ENCODE data around the gene PDGFC.

PDGFC gene

DNA sequence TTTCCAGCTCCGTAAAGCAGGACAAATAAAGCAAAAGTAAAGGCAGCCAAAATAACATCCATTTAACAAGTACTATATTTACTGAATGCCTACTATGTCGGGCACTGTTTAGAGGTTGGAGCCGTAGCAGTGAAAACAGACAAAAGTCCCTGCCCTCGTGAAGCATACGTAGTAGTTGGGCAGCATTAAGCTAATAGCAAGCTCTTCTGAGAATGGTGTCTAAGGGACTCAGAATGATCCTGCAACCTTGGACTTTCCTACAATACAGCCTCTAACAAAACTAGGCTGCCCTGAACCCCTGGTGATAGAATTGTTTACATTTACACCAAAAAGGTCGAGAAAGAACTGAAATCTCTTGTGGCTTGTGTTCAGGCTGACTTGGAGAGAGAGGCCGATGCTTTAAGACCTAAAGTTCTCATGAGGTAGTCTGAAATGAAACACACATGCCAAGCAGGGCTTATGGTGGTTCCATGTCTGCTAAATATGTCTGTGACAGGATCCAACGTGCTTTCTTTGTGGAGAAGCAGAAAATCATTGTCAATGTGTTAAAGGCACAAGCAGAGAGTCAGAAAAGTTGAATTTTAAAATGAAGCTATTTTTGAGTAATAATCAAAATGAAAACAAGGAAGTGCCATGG is 898 bp upstream of the PDGFC start:
- DNase-seq (ENCODE audit: low read depth): no peak

DNA sequence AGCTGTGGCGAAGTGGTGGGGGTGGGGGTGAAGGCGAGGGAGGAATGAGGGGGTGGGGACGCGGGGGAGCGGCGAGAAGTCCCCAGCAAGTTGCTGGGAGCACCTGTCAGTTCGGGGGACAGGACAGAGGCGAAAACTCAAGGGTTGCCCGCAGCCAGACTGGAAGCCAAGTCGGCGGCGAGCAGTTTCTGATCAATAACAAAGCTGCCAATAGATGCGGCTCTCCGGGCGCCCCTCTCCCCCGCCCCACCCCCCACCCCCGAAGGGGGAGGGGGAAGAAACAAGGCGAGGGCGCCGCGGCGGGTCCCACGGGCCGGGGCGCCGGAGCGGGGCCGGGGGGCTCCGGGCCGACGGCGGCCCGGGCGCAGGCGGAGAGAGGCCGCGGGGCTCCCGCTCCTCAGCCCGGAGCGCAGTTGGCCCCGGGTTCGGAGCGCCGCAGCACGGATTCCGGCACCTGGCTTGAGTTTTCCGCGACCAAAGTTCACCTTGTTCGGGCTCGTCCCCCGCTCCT is 379 bp downstream of the PDGFC start:
- no peak for DNase-seq (ENCODE audit: low read depth)

DNA sequence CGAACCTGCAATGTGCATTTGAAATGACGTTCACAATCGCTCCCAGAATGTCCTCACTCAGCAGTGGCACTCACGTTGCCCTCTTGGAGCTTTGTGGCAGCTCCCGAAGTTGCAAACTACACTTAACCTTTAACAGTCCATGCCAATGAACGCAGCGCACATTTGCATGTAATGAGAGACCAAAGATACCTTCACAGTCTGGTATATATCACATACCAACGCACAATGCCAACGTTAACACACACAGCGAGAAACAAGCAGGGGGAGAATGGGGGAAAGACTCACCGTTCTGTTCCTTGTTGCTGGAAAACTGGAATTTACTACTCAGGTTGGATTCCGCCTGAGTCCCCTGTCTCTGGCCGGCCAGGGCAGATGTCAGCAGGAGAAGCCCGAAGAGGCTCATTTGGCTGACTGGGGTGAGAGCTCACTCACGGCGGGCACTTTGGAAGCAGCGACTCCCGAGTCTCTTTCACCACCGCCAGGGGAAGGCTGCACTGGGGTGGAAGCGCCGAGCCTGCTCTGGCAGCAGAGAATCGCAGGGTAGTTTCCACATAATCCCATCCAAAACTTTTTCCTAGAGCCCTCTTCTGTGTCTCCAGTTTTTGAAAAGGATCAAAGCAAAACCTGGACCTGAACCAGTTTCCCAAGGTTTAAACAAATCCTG is 966 bp downstream of the PDGFC start:
- DNase-seq (ENCODE audit: low read depth): no peak

DNA sequence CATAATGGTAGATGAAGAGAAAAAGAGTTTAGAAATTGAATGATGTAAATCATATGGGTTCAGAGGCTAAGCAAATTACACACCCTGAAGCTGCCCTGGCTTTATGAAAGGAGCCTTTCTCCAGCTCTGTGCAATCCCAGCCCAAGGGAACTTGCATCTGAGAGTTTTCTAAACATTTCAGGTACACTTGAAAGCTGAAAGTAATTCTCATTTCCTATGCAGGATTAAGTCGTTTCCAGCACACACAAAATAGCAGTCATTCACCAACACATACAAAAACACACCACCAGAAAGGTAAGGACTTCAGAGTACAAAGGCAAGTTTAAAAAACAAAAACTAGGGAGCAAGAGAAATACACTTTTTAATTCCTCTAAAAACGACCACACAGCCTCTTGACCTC is 1.7 kb downstream of the PDGFC start:
- no peak for DNase-seq (ENCODE audit: low read depth)

DNA sequence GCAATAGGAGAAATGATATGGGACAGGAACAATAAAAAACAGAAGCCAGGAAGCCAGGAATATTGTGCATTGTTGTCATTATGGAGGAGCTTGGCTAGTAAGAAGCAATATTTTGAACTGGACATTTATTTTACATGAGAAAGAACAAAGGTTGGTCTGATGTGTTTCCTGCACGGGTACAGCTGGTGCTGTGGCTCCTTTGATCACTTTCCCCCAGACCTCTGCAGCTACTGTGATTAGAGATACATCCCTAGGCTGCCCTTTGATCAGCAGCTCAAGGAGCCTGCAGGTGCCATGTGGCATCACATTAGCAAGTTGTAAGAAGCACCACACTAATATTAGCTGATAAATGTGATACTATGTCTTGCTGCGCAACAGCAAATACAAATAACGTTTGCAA is 2.5 kb downstream of the PDGFC start:
- no peak for DNase-seq (ENCODE audit: low read depth)

DNA sequence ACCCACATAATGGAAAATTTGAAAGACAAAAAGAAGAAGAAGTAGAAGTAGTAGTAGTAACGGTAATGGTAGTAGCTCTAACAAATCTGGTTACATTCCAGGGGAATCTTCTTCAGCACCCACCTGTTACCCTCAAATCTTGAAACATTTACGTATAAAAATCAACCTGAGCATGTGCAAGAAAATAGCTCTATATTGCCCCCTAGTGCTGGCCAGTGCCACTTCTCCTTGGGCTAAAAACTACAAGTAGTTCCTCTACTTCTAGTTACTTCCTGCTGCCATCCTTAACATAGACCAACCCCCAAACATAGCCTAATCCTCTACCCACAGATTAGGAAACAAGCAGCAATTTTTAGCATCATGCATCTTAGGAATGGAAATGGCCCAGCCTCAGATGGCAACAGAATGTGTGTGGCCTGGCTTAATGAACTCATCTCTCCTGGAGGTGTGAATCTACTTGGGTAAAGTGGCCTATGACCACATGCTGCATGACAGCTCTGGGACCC is 3.1 kb downstream of the PDGFC start:
- no peak for DNase-seq (ENCODE audit: low read depth)

DNA sequence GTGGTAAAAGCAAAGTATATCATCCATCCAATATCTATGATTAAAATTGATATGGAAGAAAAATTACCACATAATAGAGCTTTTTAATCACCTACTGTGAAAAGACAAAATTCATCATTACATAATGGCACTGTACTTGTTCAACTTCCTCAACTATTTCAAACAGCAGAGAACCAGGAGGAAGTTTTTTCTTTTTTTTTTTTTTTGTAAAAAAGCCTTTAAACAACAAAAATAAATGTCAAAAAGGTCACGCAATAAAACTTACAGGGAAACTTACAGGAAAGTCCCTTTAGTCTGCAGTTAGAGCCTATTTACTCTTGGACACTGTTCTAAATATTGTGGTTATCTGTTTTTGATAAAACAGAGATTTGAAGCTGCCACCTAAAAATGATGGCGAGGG is 4.8 kb downstream of the PDGFC start:
- DNase-seq (ENCODE audit: low read depth): no peak

DNA sequence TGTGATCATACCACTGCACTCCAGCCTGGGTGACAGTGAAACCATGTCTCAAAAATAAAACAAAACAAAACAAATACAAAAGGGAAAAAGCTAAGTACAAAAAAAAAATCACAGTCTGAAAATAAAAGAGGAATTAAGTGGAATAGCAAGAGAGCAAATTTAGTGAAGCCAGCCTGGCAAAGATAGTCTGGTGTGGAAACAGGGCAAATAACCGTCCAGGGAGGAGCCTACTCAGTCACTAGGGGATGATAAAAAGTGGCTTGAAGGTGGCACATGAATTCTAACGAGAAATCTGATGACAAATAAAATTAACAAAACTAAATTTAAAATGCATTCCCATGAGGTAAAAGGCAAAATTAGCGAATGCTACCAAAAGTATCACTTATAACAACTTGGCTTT is 8.2 kb downstream of the PDGFC start:
- no peak for DNase-seq (ENCODE audit: low read depth)

DNA sequence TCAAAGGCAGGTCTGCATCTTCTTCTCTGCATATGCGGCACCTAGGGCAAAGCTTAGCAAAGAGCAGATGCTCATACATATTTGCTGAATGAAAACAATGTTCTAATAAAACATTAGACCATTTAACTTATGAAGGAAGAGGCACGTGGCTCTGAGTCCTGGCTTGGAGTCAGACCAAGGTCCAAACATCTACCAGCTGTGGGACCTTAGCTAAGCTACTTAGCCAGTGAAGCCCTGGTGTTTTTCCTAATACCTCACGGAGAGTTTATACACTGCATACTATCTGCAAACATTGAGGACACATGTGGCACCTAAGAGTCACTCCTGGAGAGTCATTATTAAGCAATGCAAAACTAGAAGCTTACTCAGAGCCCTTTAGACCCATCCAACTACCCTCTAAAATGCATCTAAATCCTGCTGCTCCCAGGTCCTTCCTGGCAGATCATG is 9.0 kb downstream of the PDGFC start:
- DNase-seq (ENCODE audit: low read depth): no peak

DNA sequence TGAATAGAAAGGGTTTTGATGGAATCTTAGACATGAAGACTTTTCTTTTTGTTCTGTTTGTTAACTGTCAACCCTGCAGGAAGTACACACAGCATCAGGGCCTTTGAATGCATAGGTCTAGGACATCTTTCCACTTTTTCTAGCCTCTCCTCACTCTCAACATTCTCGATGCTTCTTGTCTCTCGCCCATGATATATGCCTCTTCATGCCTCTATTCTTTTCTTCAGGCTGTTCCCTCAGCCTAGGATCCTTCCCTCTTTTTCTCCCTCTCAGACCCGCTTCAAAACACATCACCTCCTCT is 9.6 kb downstream of the PDGFC start:
- no peak for DNase-seq (ENCODE audit: low read depth)

DNA sequence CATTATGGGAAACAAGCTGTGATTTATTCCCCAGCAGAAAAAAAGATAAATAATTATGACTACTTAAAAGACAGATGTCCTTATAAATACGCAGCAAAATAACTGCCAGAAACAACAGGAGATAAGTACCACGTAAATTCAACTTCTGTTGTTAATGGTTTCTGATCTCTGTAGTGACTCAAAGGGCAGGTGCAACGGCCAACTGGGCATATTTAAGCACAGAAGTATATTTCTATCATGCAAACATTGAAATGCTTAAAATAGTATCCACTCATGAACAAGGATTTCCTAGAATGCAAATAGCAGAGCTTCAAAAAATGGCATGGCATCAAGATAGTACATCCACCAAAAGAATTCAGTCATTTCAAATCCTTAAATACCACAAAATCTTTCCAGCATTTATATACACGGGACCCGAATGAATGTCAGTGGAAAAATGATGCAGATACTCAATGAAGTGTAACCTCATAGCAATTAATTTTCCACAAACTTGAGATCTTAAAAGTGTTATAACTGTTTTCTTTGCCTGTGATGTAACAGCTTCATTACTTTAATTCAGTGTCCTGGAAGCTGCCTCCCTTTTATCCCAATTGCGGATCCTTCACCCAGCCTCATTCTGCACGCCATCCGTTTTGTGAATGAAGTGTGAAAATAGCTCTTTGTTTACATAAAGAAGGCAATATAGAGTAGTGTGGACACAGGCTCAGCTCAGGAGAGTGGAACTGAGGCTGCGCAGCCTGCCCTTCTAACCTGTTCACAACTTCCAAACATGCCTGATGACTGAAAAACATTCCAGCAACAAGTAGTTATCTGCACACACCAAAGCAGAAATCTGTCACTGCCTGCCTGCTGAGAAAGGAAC is 10.2 kb downstream of the PDGFC start:
- DNase-seq (ENCODE audit: low read depth): no peak

DNA sequence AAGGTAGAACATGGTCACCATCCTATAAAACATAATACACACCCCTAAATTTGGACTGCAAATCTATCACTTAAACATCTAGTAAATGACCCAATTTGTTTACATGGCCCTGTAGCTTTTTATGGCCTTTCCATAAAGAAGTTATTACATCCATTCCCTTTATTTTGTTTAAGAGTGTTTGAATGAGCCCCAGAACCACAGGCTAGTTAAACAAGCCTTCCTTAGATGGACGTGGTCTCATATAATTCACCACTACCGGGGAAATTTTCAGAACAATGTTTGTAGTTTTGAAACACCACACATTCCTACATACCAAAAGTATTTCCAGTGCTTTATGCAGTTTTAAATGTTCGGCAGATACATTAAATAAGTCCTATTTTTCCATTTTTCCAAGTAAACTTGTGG is 12.3 kb downstream of the PDGFC start:
- DNase-seq (ENCODE audit: low read depth): no peak

DNA sequence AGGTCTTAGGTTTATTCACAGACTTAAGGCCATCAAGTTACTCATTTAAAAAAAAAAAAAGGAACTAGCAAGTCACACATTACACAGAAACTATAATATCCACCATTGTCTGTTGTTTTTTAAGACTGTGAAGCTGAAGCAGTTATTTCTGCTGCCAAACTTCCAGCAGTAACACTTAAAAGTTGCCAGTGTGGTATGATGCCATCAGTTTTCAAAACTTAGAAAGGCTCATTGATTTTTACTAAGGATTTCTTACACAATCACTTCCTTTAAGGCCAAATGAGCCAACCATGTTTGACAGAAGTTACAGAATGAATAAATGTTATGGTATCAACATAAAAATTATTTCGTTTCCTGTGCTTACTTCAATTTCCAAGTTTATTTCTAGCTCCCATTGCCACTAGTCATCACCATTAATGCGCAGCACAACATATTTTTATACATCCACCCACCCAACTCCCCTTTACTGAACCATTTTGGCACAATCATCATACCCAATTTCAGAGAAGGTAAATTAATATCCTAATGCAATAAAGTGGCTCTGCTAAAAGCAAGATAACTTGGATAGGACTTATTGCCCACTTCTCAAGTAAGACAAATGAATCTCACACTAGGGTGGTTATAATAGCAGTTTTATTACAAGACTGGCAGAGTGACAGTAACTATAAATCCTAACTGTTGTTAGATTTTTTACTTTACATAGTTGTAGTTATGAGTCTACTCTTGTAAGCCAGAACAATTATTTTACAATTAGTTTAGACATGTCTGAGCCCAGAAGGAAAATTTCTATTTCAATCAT is 13.1 kb downstream of the PDGFC start:
- DNase-seq (ENCODE audit: low read depth): no peak

DNA sequence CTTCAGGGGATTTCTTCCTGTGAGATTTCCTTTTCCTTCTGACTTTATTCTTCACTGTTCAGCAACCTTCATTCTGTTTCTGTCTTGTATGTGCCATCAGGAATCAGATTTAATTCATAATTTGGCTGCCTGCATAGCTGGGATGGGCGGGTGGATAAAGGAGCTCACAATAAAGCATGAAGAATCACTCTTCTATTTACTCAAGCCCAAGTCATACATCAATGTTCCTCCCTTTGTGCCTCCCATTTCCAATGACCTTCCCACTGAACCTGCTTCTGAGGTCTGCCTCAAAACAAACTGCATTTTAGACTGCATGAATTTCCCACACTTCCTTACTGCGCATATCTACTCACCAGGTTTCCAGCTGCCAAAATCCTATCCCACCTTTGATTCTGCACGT is 14.0 kb downstream of the PDGFC start:
- no peak for DNase-seq (ENCODE audit: low read depth)

DNA sequence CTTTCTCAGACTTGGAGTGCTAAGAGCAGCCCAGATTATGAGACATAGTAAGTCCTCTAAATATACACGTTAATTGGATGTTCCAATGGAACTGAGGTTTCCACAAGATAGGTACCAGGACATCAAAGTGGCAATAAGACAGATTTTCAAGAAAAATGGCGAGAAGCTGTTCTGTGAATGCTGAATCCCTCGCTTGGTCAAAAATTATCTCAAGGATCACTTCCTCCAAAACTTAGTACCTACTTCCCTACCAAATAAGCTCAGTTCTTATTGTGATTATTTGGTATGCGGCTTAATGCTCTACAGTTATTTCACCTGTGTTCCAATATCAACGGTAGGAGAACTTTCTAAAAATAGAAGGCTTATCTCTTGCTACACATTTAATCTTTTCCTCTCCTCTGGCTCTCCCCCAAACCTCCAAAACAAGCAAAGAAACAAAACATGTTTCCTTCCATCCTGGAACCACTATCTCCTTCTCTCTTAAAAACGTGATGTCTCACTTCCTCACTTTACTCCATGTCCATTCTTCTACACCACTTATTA is 14.7 kb downstream of the PDGFC start:
- DNase-seq (ENCODE audit: low read depth): no peak

DNA sequence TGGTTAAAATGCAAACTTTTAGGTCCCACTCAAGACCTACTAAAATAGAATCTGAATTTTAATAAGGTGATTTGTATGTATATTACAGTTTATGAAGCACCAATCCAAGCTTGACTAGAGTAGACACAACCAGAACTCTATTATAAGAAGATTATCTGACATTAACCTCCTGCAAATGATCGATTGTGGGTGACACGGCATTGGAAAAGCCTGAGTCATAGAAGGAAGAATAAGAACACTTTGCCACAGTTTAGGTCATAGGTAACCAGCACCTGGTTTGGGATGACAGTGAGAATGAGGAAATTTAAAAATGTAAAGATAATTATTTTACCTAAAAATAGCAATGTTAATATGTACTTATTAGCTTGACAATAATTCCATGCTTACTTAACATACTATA is 15.2 kb downstream of the PDGFC start:
- DNase-seq (ENCODE audit: low read depth): no peak

DNA sequence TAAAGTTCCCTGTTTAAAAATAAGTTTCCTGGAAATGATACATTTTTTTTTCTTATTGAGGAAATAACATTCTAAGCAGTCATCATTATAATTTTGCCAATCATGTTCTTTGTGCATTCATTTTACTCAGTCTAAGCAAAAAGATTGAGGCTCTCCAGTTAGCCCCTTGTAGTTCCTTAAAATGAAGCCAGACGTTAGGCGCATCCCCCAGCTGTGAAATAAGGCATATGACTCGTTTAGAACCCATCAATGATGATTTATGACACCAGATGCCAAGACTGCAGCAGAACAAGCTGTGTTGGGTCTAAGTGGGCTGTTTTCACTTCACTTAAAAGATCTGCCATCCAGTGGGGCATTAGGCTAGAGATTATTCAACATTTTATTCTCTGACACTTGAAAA is 17.0 kb downstream of the PDGFC start:
- DNase-seq (ENCODE audit: low read depth): no peak

DNA sequence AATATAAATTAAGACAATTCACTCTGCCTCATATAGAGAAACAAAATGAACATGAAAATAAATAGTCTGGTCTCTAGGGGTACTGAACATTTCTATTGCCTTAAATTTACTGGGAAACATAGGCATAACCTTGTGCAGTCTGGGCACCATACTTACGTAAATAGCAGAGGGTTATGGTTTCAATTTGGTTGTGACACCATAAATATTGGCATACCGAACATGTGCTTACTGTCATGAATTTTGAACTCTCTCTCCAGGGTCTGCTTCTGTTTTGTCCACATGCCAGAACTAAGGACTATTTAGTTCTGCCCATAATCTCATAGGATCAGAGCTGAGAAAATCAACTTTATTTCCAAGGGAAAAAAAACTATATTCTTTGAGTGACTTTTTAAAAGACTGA is 17.6 kb downstream of the PDGFC start:
- DNase-seq (ENCODE audit: low read depth): no peak

DNA sequence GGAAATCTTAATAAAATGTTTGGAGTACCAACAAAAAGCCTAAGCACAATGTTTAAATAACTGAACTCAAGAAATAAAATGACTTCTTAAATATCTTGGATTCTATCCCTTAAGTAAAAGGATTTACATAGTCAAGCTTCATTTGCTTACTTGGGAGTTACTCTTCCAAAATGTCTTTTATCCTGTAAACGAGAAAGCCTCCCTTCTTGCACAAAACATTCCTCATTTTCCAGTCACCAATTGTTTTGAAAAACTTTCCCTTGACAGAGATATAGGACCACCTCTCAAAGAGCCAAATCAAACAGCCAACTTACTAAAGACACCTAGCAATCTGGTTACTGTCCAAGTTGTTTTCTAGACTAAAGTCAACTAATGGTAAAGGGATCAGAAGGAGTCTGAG is 18.6 kb downstream of the PDGFC start:
- DNase-seq (ENCODE audit: low read depth): no peak

DNA sequence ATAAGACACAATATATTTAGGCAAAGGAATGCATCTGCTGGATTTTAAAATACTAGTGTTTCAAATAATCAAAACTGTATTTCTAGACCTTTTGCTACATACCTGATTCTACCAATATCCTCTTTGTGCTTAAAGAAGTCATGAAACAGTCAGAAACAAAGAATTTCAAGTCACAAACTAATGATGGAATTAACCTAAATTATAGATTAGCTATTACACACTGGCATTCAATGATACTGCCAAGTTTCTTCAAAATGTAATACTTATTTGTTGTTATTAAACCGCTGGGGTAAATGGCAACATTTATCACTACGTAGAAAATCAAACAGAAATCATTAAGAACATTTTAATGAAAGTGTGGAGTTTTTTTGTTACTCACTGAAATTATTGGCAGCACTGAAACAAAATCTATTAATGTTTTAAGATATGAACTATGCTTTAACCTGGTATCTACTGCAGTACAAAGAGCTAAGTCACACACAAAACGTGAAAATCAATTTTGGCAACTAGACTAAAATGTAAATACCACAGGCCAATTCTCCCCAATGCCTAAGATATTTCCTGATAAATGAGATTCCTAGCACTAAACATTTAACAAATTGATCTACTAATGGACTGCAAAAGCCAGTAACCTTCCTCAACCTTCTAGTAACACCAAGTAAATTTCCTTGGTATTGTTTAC is 19.4 kb downstream of the PDGFC start:
- DNase-seq (ENCODE audit: low read depth): no peak

DNA sequence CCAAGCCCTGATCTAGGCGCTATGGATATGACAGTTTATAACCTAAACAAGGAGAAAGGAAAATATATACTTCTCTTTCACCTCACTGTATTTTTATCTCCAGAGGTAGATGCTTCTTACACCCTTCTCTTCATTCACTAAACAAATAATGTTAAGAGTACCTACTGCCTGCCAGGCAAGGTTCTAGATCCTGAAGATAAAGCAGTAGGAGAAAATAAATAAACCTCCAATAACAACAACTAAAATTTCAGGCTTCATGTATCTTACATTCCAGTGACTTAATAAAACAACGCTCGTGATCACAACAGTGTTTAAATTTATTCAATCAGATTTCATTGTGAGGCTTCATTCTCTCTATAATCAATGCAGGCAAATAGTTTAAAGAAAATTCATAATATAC is 20.7 kb downstream of the PDGFC start:
- DNase-seq (ENCODE audit: low read depth): no peak

Data from stimulated activated CD4-positive, alpha-beta T cell treated with anti-CD3 and anti-CD28 coated beads, Interleukin-2, amount 100 ng/mL, for 4 hours (primary cell).